B cell (primary cell): Measurements from ENCODE around the gene RPS6KA1.
A peak's percentile ranks its signal among the peaks of the same experiment; 100 is the strongest.

ENCODE experiments used
- CTCF ChIP-seq: fragments of 200-600 bp; IDR thresholded peaks from one replicate; pipeline ENCODE4 v1.8.0; 2022; ENCODE audit warnings: antibody characterized with exemption, mild to moderate bottlenecking
- EZH2 ChIP-seq: IDR thresholded peaks from 2 replicates; pipeline ENCODE4 v1.6.1; 2012; ENCODE audit warnings: borderline replicate concordance, low read depth, mild to moderate bottlenecking, moderate library complexity, low read length; ENCODE audit not compliant: insufficient read depth, poor library complexity, severe bottlenecking

DNA sequence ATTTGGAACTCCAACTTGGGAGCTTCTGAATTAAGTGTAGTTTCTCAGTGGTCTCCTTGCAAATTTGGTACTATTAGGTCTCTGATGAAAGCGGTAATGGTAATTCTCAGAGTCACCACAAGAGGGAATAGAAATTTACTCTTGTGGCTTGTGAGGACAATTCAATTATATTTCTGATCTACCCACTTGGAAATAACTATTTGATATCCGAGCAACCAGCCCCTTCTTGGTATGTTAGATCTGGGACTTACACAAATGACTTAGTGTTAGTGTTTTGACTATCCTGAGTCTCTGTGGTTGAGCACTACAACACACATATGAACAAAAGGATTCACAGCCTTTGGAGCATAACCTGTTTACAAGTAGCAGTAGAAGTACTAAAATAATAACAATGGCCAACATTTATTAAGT, 68.1 kb downstream of the RPS6KA1 start:
- TF ChIP-seq CTCF (peak; percentile 88), EZH2 (no peak)
